A549 (cell line): ENCODE results near the gene NBEAL2.

ENCODE experiments used
- BHLHE40 ChIP-seq: IDR thresholded peaks from 2 replicates; pipeline ENCODE4 v1.6.1; 2012; ENCODE audit warnings: low read depth, low read length, inconsistent platforms
- CEBPB ChIP-seq, 2 experiments: fragments of >200 bp in 1 of 2; sonication (Bioruptor Twin) in 1 of 2; formaldehyde crosslinking in 1 of 2; IDR thresholded peaks; 2 replicates each; pipeline ENCODE4 v1.6.1; 2012 to 2016
- HOXA7 ChIP-seq: fragments of 250-450 bp; sonication (Bioruptor Pico); IDR thresholded peaks from 2 replicates; pipeline ENCODE4 v1.5.0; 2020; ENCODE audit warnings: mild to moderate bottlenecking, moderate library complexity
- MYC ChIP-seq: IDR thresholded peaks from 2 replicates; pipeline ENCODE4 v1.6.1; 2012; ENCODE audit warnings: mild to moderate bottlenecking, inconsistent platforms, low read length, improper control_type of control experiment, borderline replicate concordance
- NR3C1 ChIP-seq: fragments of >200 bp; sonication (Bioruptor Twin); formaldehyde crosslinking; IDR thresholded peaks from 3 replicates; pipeline ENCODE4 v1.6.1; 2017
- SMC3 ChIP-seq: fragments of >200 bp; sonication (Bioruptor Twin); formaldehyde crosslinking; IDR thresholded peaks from 3 replicates; pipeline ENCODE4 v1.6.1; 2018; ENCODE audit warnings: inconsistent platforms
- ZNF302 ChIP-seq: fragments of 250-450 bp; sonication (Bioruptor Pico); IDR thresholded peaks from 2 replicates; pipeline ENCODE4 v1.9.0; 2021; ENCODE audit warnings: inconsistent platforms, mild to moderate bottlenecking, moderate library complexity
- TF ChIP-seq, protein P1 (sequence below): fragments of >200 bp; sonication (Bioruptor Twin); formaldehyde crosslinking; IDR thresholded peaks from 3 replicates; pipeline ENCODE4 v1.5.1; 2016

DNA sequence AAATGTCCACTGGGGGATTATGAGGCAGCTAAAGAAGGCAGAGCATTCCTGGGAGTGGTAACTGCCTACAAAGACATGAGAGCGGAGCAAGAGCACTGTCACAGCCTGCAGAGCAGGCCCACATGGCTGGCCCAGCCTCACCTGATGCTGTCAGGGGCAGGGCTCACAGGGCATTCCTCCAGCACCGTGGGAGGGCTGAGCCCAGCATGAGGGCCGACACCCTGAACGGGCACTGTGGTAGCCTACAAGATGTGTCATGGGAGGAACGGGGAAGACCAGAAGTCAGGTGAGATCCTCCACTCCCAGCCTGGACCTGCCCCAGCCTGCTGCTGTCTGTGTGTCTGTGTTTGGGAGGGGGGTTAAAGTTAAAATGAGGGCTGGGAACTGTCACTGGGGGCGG, 33.0 kb upstream of the NBEAL2 start:
- TF ChIP-seq NR3C1 (no peak), ZNF302 (CRISPR knock-in tag) (no peak), BHLHE40 (no peak), MYC (no peak), SMC3 (no peak), CEBPB (IDR thresholded peaks at IDR 0.05) (no peak), HOXA7 (no peak)
- TF ChIP-seq, protein P1, sequence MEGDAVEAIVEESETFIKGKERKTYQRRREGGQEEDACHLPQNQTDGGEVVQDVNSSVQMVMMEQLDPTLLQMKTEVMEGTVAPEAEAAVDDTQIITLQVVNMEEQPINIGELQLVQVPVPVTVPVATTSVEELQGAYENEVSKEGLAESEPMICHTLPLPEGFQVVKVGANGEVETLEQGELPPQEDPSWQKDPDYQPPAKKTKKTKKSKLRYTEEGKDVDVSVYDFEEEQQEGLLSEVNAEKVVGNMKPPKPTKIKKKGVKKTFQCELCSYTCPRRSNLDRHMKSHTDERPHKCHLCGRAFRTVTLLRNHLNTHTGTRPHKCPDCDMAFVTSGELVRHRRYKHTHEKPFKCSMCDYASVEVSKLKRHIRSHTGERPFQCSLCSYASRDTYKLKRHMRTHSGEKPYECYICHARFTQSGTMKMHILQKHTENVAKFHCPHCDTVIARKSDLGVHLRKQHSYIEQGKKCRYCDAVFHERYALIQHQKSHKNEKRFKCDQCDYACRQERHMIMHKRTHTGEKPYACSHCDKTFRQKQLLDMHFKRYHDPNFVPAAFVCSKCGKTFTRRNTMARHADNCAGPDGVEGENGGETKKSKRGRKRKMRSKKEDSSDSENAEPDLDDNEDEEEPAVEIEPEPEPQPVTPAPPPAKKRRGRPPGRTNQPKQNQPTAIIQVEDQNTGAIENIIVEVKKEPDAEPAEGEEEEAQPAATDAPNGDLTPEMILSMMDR: no peak
